Hypothalamus (tissue), 51 donors: ENCODE data around the gene FGGY.
"Not testable (repeated sequence)": the region's sequence is repeated elsewhere in the genome, so short reads cannot be mapped to it uniquely, and the experiment has no call there.

ENCODE experiments used
- DNase-seq, 51 donors: peaks; one replicate each; lab custom pipeline; 2025; lab: John Stamatoyannopoulos, UW

FGGY gene, protein sequence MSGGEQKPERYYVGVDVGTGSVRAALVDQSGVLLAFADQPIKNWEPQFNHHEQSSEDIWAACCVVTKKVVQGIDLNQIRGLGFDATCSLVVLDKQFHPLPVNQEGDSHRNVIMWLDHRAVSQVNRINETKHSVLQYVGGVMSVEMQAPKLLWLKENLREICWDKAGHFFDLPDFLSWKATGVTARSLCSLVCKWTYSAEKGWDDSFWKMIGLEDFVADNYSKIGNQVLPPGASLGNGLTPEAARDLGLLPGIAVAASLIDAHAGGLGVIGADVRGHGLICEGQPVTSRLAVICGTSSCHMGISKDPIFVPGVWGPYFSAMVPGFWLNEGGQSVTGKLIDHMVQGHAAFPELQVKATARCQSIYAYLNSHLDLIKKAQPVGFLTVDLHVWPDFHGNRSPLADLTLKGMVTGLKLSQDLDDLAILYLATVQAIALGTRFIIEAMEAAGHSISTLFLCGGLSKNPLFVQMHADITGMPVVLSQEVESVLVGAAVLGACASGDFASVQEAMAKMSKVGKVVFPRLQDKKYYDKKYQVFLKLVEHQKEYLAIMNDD

DNA sequence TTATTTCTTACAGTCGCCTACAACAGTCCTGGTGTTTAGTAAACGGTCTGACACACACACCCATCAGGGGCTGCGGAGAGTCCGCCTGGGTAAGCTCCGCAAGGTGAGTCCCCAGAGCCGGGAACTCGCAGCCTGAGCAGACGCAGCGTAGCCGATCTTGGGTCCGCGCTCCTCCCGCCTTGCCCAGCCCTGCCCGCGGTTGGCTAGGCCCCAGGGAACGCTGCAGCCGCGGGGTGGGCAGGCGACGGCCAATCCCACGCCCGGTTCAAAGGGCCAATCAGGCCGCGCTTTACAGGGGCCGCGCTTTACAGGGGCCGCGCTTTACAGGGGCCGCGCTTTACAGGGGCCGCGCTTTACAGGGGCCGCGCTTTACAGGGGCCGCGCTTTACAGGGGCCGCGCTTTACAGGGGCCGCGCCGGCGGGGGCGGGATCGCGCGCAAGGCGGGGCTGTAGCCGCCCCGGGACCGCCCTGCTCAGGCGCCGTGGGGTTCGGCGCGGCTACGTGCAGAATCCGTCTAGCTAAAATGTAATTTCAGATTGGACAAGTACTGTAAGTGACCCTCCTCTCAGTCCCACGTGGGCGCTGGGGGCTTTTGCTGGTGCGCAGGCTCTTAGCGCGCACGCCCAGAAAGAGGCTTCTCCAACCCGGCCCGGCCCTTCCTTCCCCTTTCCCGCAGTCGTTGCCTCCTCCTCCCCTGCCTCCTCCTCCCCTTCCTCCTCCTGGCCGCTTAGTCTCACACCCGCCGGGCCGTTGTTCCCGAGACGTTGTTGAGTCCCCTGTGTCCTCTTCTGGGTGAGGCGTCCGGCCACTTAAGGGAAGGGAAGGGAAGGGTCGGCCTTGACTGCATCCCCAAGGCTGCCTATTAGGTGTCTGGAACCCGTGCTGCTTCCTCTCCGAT, at the start of gene FGGY:
Gene FGGY (plus strand): TSS at position 737 of the 899 bp plus-strand sequence. CDS start 24,456 bp downstream, outside the sequence.
- DNase-seq: peak; percentile 55 to 96 (median 90)

DNA sequence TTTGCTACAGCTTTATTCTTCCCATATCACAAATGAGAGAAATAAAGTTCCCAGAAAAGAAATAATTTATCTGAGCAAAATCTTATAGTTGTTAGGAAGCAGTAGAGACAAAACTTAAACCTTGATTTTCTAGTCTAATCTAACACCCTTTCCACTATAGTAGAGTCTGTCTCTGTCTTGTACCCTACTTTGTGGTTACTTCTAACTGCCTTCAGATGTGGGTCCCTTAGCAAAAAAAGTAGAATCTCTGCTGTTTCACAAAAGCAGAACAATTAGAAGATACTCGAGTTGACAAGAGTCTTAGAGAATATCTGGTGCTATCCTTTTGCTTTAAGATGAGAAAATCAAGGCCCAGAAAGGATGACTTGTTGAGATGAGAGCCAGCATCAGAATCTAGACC, 48.1 kb upstream of the FGGY start:
- no peak for DNase-seq

- peak in 17 of 51 donors; percentile 3 to 56 (median 22) for DNase-seq
These were observed 47.3 kb upstream of the FGGY start for GRCh38 chr1:59249396-59250137.

- not testable (repeated sequence) for DNase-seq
These were observed 45.8 kb upstream of the FGGY start for GRCh38 chr1:59251061-59251460.

- not testable (repeated sequence) for DNase-seq
These were observed 40.5 kb upstream of the FGGY start for GRCh38 chr1:59256429-59256828.

- no peak for DNase-seq
These were observed 38.4 kb upstream of the FGGY start for GRCh38 chr1:59258412-59259032.

DNA sequence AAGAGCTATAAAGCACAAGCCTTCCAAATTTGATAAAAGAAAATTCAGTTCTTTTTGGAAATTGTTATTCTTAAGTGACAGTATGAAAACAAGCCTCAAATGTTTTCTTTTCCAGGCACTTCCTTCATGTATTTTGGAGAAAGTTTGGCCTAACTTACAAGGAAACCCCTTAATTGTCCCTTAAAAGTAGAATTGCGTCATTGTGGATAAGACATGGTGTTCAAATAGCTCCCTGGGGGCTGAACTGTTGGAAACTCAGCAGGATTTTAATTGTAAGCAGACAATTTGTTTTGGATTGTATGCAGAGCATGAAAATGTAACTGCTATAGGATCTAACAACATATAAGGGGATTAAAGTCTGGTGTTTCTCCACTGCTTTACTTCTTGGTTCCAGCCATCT, 35.4 kb upstream of the FGGY start:
- no peak for DNase-seq

DNA sequence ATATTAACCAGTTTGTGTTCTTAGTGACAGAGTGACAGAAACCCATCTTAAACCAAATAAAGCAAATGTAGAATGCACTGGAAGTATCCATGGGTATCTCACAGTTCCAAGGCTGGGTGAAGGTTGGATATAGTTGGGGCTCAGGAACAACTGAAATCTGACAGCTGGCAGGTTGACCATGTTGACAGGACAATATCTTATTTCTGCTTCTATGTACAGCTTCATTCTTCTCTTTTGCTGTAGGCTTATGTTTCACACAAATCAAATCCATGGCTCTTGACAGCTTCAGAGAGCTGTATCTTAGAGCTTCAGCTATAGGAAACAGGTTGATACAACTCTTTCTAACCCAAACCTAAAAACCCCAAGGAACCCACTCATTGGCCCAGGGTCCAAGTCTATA, 34.3 kb upstream of the FGGY start:
- DNase-seq: no peak

- no peak for DNase-seq
These were observed 33.8 kb upstream of the FGGY start for GRCh38 chr1:59263111-59263510.

GRCh38 chr1:59265622-59266021, 31.3 kb upstream of the FGGY start:
- no peak for DNase-seq

- DNase-seq: no peak
These were observed 30.5 kb upstream of the FGGY start for GRCh38 chr1:59266180-59266926.

GRCh38 chr1:59266927-59267293, 30.0 kb upstream of the FGGY start:
- DNase-seq: no peak

- DNase-seq: no peak
These were observed 28.5 kb upstream of the FGGY start for GRCh38 chr1:59268406-59268805.

- no peak for DNase-seq
These were observed 25.2 kb upstream of the FGGY start for GRCh38 chr1:59271561-59272260.

DNA sequence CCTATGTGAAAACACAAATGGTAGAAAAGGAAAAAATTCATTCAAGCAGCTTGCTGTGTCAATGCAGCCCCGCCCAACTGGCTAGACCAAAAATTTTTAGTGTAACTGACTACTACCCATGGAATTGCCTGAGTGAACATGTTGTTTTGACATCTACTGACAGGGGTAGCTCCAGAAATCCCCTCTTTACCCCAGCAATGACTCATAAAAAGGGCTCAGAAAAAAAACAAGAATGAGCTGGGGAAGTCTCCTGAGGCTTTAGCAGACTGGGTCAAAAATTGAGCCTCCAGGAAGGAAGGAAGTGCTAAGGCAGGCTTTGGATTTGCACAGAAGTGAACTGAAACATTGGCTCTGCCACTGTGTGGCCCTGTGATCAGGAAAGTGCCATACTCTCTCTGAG, 24.4 kb upstream of the FGGY start:
- DNase-seq: no peak

- DNase-seq: no peak
These were observed 20.4 kb upstream of the FGGY start for GRCh38 chr1:59276439-59276851.

DNA sequence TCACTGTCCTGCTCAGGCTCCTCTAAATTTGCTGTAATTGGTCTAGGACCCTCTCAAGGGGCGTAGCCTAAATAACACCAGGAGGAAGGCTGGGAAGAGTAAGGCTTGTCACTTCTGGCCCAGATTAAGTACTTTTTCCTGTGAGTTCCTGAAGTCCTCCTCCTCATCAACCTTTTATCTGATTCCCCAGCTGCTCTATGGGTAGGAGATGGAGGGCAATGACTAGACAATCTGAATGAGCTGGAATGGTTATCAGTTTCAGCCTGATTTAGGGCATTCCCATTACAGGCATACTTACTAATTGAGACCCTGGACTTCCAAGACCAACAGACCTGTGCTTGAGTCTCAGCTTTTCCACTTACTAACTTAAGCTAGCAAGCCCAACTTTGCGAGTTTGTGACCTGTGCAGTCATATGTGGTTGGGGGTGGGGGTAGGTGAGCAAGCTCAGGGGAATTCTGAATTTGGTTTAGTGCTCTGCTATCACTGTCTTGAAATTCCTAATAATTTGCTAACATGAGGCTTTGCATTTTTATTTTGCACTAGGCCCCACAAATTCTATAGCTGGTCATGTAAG, 18.0 kb upstream of the FGGY start:
- DNase-seq: no peak

DNA sequence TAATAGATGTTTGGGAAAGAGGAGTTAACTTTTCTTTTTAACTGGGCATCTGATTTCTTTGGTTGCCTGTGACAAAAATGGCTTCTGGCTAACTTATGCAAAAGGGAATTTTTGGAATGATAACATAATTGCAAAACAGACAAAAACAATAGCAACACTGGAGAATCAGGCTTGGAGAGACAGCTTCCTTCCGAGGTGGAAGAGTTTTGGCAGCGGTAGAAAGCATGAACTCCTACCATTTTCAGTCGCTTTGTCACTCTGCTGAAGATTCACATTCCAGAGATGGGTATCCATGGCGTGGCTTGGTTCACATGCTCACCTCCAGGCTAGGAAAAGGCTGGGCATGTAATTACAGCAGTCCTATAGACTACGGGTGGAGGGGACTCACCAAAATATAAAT, 17.2 kb upstream of the FGGY start:
- DNase-seq: no peak

GRCh38 chr1:59282951-59283350, 13.9 kb upstream of the FGGY start:
- DNase-seq: no peak
